KMS-11 (cell line): ENCODE measurements around the gene KCNJ4.

Experiments
- H2AFZ ChIP-seq: fragments of 200-600 bp; sonication (generic); 2 replicates; pipeline ENCODE4 v1.6.1; 2016; ENCODE audit warnings: antibody characterized with exemption, mixed run types, low read depth
- H3K27ac ChIP-seq: fragments of 200-600 bp; sonication (generic); 2 replicates; pipeline ENCODE4 v1.6.1; 2016; ENCODE audit warnings: mild to moderate bottlenecking, mixed run types
- H3K27me3 ChIP-seq: fragments of 200-600 bp; sonication (generic); 2 replicates; pipeline ENCODE4 v1.6.1; 2017; ENCODE audit warnings: mild to moderate bottlenecking, low read depth, mixed run types, moderate library complexity; ENCODE audit not compliant: insufficient read depth
- H3K36me3 ChIP-seq: fragments of 200-600 bp; sonication (generic); 2 replicates; pipeline ENCODE4 v1.6.1; 2017; ENCODE audit warnings: mild to moderate bottlenecking, mixed run types; ENCODE audit not compliant: insufficient read depth
- H3K4me1 ChIP-seq: fragments of 200-600 bp; sonication (generic); 2 replicates; pipeline ENCODE4 v1.6.1; 2016; ENCODE audit warnings: mild to moderate bottlenecking, low read depth, mixed run types; ENCODE audit not compliant: poor library complexity, severe bottlenecking
- H3K4me2 ChIP-seq: fragments of 200-600 bp; sonication (generic); 2 replicates; pipeline ENCODE4 v1.7.0; 2016; ENCODE audit warnings: mild to moderate bottlenecking, mixed run types
- H3K4me3 ChIP-seq: fragments of 200-600 bp; sonication (generic); IDR thresholded peaks from 2 replicates; pipeline ENCODE4 v1.6.1; 2017; ENCODE audit warnings: low read depth, low read length, mixed read lengths; ENCODE audit not compliant: insufficient read depth
- H3K79me2 ChIP-seq: fragments of 200-600 bp; sonication (generic); 2 replicates; pipeline ENCODE4 v1.6.1; 2016; ENCODE audit warnings: low read depth, mixed run types; ENCODE audit not compliant: insufficient read depth
- H3K9ac ChIP-seq: fragments of 200-600 bp; sonication (generic); 2 replicates; pipeline ENCODE4 v1.6.1; 2016; ENCODE audit warnings: mild to moderate bottlenecking, mixed run types
- H4K20me1 ChIP-seq: fragments of 200-600 bp; sonication (generic); 2 replicates; pipeline ENCODE4 v1.6.1; 2016; ENCODE audit warnings: mild to moderate bottlenecking, mixed run types; ENCODE audit not compliant: insufficient read depth
- TF ChIP-seq, protein P1 (sequence below): fragments of 200-600 bp; sonication (generic); conservative IDR thresholded peaks from 2 replicates; pipeline ENCODE4 v1.6.1; 2017; ENCODE audit warnings: low read depth, mild to moderate bottlenecking, antibody characterized with exemption, low read length, moderate library complexity, mixed read lengths

Gene KCNJ4

DNA sequence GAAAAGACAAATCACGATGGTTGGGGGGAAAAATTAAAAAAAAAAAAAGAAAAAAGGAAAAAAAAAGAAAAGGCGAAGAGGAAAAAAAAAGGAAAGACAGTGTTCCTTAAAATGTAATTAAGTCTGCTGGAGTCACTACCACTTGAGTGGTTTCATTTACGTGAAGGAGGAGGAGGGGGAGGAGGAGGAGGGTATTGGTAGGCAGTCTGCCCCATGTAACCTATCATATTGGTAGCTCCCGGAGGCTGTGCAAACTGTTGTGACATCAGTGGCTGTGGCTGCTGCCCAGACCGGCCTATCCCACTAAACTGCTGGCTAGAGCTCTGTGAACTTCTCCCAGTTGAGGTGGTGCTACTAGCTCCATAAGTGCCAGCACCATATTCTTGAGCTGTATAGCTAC, 30.8 kb upstream of the KCNJ4 start:
- Histone ChIP-seq H3K27me3 (no peaks in the 10 kb centered on the region), H4K20me1 (no peaks in the 10 kb centered on the region; the same call in 1 of the 2 replicates), H3K4me2 (no peak overlapping the region), H2AFZ (no peak overlapping the region), H3K4me1 (peaks cover 63% of the 10 kb centered on the region), H3K4me3 (no peak overlapping the region), H3K36me3 (peaks cover 35% of the 10 kb centered on the region; the same call in 1 of the 2 replicates), H3K27ac (no peak overlapping the region), H3K9ac (no peak overlapping the region), H3K79me2 (peaks cover 4% of the 10 kb centered on the region; the same call in 1 of the 2 replicates)
- TF ChIP-seq, protein P1, sequence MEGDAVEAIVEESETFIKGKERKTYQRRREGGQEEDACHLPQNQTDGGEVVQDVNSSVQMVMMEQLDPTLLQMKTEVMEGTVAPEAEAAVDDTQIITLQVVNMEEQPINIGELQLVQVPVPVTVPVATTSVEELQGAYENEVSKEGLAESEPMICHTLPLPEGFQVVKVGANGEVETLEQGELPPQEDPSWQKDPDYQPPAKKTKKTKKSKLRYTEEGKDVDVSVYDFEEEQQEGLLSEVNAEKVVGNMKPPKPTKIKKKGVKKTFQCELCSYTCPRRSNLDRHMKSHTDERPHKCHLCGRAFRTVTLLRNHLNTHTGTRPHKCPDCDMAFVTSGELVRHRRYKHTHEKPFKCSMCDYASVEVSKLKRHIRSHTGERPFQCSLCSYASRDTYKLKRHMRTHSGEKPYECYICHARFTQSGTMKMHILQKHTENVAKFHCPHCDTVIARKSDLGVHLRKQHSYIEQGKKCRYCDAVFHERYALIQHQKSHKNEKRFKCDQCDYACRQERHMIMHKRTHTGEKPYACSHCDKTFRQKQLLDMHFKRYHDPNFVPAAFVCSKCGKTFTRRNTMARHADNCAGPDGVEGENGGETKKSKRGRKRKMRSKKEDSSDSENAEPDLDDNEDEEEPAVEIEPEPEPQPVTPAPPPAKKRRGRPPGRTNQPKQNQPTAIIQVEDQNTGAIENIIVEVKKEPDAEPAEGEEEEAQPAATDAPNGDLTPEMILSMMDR: no peak

DNA sequence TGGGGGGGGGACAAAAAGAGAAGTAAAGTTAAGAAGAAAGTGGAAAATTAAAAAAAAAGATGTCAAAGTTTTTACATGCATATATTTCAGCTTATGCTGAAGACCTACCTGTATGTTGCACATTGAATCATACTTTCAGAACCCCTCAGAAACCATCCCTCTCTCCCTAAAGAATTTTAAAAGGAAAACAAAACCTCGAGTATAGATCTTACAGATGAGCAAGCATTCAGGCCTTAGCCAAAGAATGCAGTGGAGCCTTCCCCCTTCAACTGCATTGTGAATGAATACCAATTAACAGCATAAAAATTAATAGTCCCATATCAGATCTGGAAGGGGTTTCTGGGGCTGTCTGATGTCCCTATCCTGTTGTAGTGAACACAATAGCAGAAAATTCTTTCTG, 29.2 kb upstream of the KCNJ4 start:
- H3K27me3 ChIP-seq: no peaks in the 10 kb centered on the region
- no peak overlapping the region for H3K4me2 ChIP-seq
- no peaks in the 10 kb centered on the region for H3K79me2 ChIP-seq
- no peak overlapping the region for H3K9ac ChIP-seq
- TF ChIP-seq, protein P1: no peak
- no peaks in the 10 kb centered on the region; the same call in 1 of the 2 replicates for H4K20me1 ChIP-seq
- peaks cover 35% of the 10 kb centered on the region; the same call in 1 of the 2 replicates for H3K36me3 ChIP-seq
- no peak overlapping the region for H2AFZ ChIP-seq
- no peak overlapping the region for H3K4me3 ChIP-seq
- peaks cover 48% of the 10 kb centered on the region for H3K4me1 ChIP-seq
- H3K27ac ChIP-seq: no peak overlapping the region

- no peak overlapping the region for H3K4me3 ChIP-seq
- no peaks in the 10 kb centered on the region for H3K27me3 ChIP-seq
- peaks cover 37% of the 10 kb centered on the region for H3K4me1 ChIP-seq
- H3K4me2 ChIP-seq: no peak overlapping the region
- no peak overlapping the region for H3K9ac ChIP-seq
- H3K79me2 ChIP-seq: no peaks in the 10 kb centered on the region
- H4K20me1 ChIP-seq: no peaks in the 10 kb centered on the region; the same call in 1 of the 2 replicates
- TF ChIP-seq, protein P1: no peak
- peaks cover 25% of the 10 kb centered on the region; the same call in 1 of the 2 replicates for H3K36me3 ChIP-seq
- no peak overlapping the region for H3K27ac ChIP-seq
- H2AFZ ChIP-seq: no peak overlapping the region
Measured at GRCh38 chr22:38482662-38483308, 27.8 kb upstream of the KCNJ4 start.

DNA sequence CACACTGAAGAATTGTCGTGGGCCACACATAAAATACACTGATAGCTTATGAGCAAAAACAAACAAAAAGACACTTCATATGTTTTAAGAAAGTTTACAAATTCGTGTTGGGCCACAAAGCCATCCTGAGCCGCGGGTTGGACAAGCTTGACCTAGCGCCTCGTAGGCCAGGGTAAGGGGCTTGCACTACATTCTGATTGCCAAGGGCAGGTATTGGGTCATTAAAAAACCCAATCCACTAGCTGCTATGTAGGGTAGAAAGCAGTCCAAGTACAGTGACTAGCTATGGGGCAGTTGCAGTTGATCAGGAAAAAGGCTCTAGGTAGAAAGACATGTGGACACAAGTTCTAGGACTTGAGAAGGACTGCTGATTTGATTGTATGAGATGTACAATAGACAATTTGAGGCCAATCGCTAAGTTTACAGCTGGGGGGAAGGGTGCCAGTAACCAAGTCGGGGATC, 26.9 kb upstream of the KCNJ4 start:
- Histone ChIP-seq H3K36me3 (peaks cover 24% of the 10 kb centered on the region; the same call in 1 of the 2 replicates), H3K4me2 (no peak overlapping the region), H3K4me3 (no peak overlapping the region), H3K9ac (no peak overlapping the region), H4K20me1 (no peaks in the 10 kb centered on the region; the same call in 1 of the 2 replicates), H3K27ac (no peak overlapping the region), H3K79me2 (no peaks in the 10 kb centered on the region), H3K27me3 (no peaks in the 10 kb centered on the region), H2AFZ (no peak overlapping the region), H3K4me1 (peaks cover 29% of the 10 kb centered on the region)
- TF ChIP-seq, protein P1: no peak
